ENCODE results near the gene PARVA. TPM values are rescaled to one million over a fixed set of nuclear protein-coding genes. Genes with fewer than 3 reads are reported as not detected.
A peak's percentile ranks its signal among the peaks of the same experiment; 100 is the strongest.

Gene PARVA
- total and polyA plus RNA-seq, 8 donors, result 70.2 to 108 (median 94.2) TPM

DNA sequence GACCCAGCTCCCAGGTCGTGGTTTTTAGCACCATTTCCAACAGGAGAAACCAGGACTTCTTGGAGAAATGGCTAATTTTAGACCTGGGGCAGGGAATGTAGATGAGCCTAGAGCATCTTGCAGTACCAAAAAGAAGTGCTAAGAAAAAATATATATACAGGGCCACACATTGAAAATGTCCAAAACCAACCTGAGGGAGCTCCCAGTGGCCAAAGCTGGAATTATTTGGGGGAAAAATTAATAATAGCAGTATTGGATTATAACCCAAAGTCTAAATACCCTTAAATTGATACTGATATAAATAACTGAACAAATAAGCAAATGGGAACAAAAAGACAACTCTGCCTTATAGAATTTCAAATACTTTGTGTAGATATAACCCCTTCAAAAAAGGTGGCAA is 108.0 kb downstream of the PARVA start:
- DNase-seq (no peak), ATAC-seq (no peak)
- Histone ChIP-seq H3K27ac (no peak overlapping the region), H3K4me3 (no peak overlapping the region), H3K27me3 (no peaks in the 10 kb centered on the region), H3K4me1 (no peaks in the 10 kb centered on the region), H3K36me3 (no peaks in the 10 kb centered on the region), H3K9me3 (peaks cover 7 to 9% of the 10 kb centered on the region in 2 donors)
- TF ChIP-seq, protein P1, sequence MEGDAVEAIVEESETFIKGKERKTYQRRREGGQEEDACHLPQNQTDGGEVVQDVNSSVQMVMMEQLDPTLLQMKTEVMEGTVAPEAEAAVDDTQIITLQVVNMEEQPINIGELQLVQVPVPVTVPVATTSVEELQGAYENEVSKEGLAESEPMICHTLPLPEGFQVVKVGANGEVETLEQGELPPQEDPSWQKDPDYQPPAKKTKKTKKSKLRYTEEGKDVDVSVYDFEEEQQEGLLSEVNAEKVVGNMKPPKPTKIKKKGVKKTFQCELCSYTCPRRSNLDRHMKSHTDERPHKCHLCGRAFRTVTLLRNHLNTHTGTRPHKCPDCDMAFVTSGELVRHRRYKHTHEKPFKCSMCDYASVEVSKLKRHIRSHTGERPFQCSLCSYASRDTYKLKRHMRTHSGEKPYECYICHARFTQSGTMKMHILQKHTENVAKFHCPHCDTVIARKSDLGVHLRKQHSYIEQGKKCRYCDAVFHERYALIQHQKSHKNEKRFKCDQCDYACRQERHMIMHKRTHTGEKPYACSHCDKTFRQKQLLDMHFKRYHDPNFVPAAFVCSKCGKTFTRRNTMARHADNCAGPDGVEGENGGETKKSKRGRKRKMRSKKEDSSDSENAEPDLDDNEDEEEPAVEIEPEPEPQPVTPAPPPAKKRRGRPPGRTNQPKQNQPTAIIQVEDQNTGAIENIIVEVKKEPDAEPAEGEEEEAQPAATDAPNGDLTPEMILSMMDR (IDR thresholded peaks at IDR 0.05), result peak in 1 of 2 donors; percentile 19
- intact Hi-C loops (cut with DNase I), result no loop called here

DNA sequence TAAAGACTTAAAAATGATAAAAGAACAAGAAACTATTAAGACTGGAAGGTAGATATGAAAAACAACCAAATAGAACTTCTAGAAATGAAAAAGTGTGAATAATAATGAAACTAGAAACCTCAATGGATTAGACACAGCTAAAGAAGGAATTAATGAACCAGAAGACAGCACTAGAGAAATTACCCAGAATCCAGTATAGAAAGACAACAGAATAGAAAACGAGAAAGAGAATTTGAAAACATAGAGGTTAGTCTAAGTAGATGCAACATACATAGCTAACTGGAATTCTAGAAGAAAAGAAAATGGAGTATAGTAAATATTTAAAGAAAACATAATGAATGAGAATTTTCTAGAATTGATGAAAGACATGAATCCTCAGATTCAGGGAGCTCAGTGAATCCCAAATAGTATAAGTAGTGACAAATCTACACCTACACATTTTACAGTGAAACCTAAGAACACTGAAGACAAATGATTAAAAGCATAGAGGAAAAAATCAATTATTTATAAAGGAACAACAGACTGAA is 111.9 kb downstream of the PARVA start:
- H3K27me3 ChIP-seq, result no peaks in the 10 kb centered on the region
- H3K36me3 ChIP-seq, result no peaks in the 10 kb centered on the region
- no peak for DNase-seq
- no peak overlapping the region for H3K4me3 ChIP-seq
- no peaks in the 10 kb centered on the region for H3K4me1 ChIP-seq
- TF ChIP-seq, protein P1 (IDR thresholded peaks at IDR 0.05), result no peak
- H3K27ac ChIP-seq, result no peak overlapping the region
- intact Hi-C loops (cut with DNase I), result no loop called here
- peaks cover 7 to 9% of the 10 kb centered on the region in 2 donors for H3K9me3 ChIP-seq
- no peak for ATAC-seq

DNA sequence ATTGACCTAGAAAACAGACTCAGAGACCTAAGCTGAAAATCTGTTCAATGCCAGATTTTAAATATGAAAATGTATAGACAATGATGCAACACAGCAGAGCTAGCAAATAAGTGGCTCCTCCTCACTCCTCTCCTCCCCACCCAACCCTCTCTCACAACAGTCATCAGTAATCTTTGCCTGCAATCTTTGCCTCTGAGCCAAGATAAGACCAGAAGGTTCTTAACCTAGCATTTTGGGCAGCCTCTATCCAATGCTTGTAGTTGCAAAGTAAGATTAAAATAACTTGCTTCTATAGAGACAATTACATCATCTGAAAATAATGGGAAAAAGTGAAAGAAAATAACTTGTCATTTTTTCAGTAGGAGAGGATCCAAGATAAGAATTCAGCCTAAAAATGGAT is 117.3 kb downstream of the PARVA start:
- H3K4me1 ChIP-seq, result no peaks in the 10 kb centered on the region
- ATAC-seq (no peak), DNase-seq (no peak)
- H3K4me3 ChIP-seq, result no peak overlapping the region
- H3K9me3 ChIP-seq, result no peaks in the 10 kb centered on the region
- H3K27ac ChIP-seq, result no peak overlapping the region
- H3K36me3 ChIP-seq, result peaks cover 0 to 13% of the 10 kb centered on the region in 2 donors
- H3K27me3 ChIP-seq, result no peaks in the 10 kb centered on the region
- TF ChIP-seq, protein P1 (IDR thresholded peaks at IDR 0.05), result no peak
- intact Hi-C loops (cut with DNase I), result no loop called here

DNA sequence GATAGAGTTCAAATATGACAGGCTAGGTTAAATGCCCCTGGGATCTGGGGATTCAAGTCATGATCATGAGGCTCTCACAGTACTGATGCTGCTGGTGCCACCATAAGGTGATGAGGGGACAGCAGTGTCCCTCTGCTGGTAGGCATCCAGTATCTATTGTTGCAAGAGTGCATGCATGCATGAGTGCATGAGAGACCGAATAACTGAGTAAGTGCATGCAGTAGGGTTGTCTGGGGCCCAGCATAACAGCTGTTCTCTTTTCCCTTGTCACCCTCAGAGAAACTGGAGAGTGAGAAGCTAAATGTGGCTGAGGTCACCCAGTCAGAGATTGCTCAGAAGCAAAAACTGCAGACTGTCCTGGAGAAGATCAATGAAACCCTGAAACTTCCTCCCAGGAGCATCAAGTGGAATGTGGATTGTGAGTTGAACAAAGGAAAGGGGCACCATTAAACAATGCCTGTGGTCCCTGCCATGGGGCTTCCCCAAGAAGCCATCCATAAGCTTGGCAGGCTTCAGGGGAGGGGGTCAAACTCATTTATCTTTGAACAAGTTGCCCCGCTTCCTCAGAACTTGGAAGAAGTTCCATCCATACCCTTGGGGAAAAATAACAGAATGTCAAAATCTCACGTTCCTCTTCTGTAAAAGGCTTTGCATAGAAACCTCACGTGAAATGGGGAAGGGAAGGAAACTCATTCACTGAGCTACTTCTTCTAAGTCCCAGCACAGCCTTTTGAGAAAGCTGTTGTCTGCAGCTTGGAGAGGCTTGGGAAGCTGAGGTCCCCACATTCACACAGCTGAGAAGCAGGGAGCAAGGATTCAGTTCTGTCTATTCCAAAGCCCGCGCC is 119.0 kb downstream of the PARVA start:
- intact Hi-C loops (cut with DNase I), result no loop called here
- TF ChIP-seq, protein P1 (IDR thresholded peaks at IDR 0.05), result no peak
- H3K4me1 ChIP-seq, result no peaks in the 10 kb centered on the region
- no peaks in the 10 kb centered on the region for H3K9me3 ChIP-seq
- H3K4me3 ChIP-seq, result no peak overlapping the region
- H3K36me3 ChIP-seq, result peaks cover 0 to 17% of the 10 kb centered on the region in 2 donors
- ATAC-seq, result no peak
- H3K27me3 ChIP-seq, result no peaks in the 10 kb centered on the region
- H3K27ac ChIP-seq, result no peak overlapping the region
- peak in 1 of 4 donors; percentile 36 for DNase-seq

DNA sequence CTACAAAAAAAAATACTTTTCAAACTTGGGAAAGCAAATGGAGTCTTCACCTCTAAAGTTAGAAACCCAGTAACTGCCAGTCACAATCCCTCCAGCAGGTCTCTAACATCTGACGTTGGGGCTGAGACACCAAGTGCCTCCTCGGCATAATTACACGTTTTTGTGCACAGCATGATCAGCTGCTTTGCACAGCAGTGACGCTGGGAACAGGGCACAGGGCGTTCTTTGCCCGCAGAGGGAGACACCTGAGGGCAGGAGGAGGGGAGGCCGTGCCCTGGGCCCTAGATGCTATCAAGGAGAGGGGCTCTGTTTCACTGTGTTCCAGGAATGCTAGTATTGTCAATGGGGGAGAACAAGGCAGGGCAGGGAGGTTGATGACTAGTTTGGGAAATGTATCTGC is 120.1 kb downstream of the PARVA start:
- TF ChIP-seq, protein P1 (IDR thresholded peaks at IDR 0.05), result no peak
- intact Hi-C loops (cut with DNase I), result no loop called here

More for the DNA sequence above, 120.1 kb downstream of the PARVA start:
- Histone ChIP-seq H3K4me1 (no peaks in the 10 kb centered on the region), H3K36me3 (peaks cover 0 to 17% of the 10 kb centered on the region in 2 donors), H3K27me3 (no peaks in the 10 kb centered on the region), H3K27ac (no peak overlapping the region), H3K9me3 (no peaks in the 10 kb centered on the region), H3K4me3 (no peak overlapping the region)
- ATAC-seq (no peak), DNase-seq (no peak)
